Measurements from ENCODE around the gene SLC7A8. TPM values are rescaled to one million over a fixed set of nuclear protein-coding genes. Genes with fewer than 3 reads are reported as not detected.
A peak's percentile ranks its signal among the peaks of the same experiment; 100 is the strongest.

SLC7A8 gene
- polyA plus RNA-seq, 6 donors from 2014 or later: 0.31 to 0.50 (median 0.48) TPM; not detected in 3

DNA sequence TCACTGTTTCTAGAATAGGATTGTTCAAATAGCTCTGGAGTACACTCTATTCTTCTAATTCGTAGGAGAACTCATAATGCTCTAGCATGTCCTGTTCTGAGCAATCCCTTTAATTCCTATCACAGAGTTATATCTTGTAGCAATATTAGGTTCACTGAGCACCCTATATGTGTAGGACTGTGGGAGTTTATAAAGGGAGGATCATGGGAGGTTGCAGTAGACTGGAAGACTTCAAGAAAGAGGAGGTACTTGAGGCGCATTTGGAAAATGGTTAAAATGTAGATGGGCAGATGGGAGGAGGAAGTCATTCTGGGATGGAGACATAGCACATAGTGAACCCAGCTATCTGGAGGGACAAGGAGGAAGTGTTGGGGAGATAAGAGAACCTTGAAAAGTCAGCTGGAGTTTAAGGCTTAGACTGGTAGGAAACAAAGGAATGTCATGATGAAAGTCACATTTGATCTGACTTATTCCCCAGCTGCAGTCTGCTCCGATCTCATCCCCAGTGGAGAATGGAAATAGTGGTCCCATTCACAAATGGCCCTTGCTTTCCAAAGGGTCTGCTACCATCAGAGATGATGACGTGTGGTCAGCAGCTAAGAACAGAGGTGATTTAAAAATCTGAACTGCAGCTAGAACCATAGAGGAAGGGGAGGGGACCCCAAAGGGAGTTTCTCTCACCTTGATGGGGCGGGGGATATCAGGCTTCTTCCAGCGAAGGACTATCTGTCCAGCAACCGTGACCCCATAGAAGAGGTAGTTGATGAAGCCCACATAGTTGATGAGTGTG, 54.3 kb downstream of the SLC7A8 start:
- Mint-ChIP-seq H3K4me3 (no peak overlapping the region), H3K27ac (peak overlapping the region in 1 of 6 donors; percentile 18), H3K27me3 (peaks cover 0 to 8% (median 0%) of the 10 kb centered on the region in 3 donors), H3K36me3 (no peaks in the 10 kb centered on the region), H3K9me3 (no peaks in the 10 kb centered on the region), H3K4me1 (peaks cover 9 to 16% (median 9%) of the 10 kb centered on the region in 3 donors)
- DNase-seq (no peak), ATAC-seq (ENCODE audit: low read depth in 2 of 2) (no peak)

DNA sequence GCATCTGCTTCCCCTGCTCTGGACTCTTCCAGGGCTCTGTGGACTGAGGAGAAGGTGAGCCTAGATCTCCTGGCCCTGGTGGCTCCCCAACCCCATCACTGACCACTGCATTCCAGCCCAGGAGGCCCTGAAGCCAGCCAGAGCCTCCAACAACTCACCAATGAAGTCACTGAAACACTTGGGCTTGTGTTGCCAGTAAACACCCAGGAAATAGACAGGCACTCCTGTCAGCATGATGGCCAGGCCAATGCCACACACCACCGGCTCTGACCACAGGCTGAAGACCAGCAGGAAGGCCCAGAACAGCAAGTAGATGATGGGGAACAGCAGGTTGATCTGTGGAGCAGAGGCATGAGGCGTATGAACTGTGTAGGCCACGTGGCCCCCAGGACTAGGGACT, 55.6 kb downstream of the SLC7A8 start:
- DNase-seq (no peak), ATAC-seq (ENCODE audit: low read depth in 2 of 2) (no peak)
- H3K4me1 Mint-ChIP-seq: peaks cover 9 to 16% (median 9%) of the 10 kb centered on the region in 3 donors
- H3K36me3 Mint-ChIP-seq: no peaks in the 10 kb centered on the region
- H3K27me3 Mint-ChIP-seq: peaks cover 0 to 8% (median 0%) of the 10 kb centered on the region in 3 donors
- no peak overlapping the region for H3K4me3 Mint-ChIP-seq
- peak overlapping the region in 1 of 6 donors; percentile 91 for H3K27ac Mint-ChIP-seq
- H3K9me3 Mint-ChIP-seq: no peaks in the 10 kb centered on the region

DNA sequence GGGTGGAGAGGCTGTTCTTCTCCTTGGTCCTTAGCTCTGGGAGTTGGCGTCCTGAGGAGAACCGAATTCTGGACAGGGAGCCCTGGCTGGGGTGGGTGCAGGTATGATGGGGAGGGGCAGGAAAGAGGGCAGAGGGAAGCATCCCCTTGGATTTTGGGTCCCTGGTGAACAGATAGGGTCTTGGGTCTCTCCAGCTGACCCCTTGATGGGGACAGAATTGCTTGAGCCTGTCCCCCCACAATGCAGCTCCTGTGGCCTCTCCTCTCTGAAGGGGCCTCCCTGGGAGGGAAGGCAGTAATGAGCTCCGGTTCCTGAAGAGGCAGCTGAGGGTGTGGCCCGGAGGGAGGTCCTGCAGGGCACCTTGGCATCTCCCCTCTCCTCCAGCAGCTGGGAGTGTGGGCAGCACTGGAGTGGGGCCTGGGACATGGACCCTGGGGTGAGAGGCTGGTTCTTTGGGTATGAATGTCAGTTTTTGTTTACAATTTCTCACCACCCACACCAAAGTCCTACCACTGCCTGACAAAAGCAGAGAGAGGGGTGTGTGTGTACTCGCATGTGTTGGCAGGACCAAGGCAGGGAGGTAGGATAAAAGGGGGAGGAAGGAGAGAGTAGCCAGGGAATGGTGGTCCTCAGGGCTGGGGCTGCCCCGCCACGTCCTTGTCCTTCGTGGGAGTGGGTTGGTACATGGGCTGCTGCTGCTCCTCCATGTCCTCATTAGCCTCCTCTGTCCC, 56.7 kb downstream of the SLC7A8 start:
- no peaks in the 10 kb centered on the region for H3K9me3 Mint-ChIP-seq
- H3K4me3 Mint-ChIP-seq: no peak overlapping the region
- DNase-seq (no peak), ATAC-seq (ENCODE audit: low read depth in 2 of 2) (no peak)
- peak overlapping the region in 2 of 6 donors; percentile 53 to 64 for H3K27ac Mint-ChIP-seq
- H3K36me3 Mint-ChIP-seq: no peaks in the 10 kb centered on the region
- H3K4me1 Mint-ChIP-seq: peaks cover 9 to 23% (median 13%) of the 10 kb centered on the region in 3 donors
- H3K27me3 Mint-ChIP-seq: peaks cover 0 to 8% (median 0%) of the 10 kb centered on the region in 3 donors

DNA sequence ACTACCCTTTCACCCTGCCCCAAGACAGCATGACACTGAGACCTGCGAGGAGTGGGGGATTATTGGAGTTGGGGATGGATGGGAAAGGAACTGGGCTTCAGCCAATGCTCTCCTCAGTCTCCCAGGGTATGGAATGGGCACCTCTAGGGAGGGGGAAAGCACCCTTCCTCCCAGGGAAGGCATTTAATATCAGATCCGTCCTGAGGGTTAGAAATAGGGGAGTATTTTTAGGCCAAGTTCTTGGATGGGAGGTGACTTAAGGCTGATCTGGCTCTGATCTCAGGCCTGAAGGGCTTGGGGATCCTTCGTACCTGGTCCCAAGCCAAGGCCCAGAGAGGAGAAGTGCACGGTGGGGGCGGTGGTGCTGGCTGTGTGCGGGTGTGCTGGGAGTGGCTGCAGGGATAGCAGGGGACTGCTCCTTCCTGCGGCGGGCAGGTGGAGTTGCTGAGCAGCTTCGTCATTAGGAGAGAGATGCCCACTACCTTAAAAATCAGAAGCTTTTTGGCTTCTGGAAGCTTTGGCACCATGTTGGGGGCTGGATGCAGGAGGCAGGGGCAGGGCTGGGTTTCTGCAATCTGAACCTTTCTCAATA, 57.4 kb downstream of the SLC7A8 start:
- no peak overlapping the region for H3K4me3 Mint-ChIP-seq
- H3K27me3 Mint-ChIP-seq: peaks cover 0 to 8% (median 0%) of the 10 kb centered on the region in 3 donors
- H3K9me3 Mint-ChIP-seq: no peaks in the 10 kb centered on the region
- no peak for ATAC-seq (ENCODE audit: low read depth in 2 of 2)
- no peak for DNase-seq
- H3K4me1 Mint-ChIP-seq: peaks cover 16 to 27% (median 19%) of the 10 kb centered on the region in 3 donors
- no peaks in the 10 kb centered on the region for H3K36me3 Mint-ChIP-seq
- peak overlapping the region in 1 of 6 donors; percentile 83 for H3K27ac Mint-ChIP-seq

DNA sequence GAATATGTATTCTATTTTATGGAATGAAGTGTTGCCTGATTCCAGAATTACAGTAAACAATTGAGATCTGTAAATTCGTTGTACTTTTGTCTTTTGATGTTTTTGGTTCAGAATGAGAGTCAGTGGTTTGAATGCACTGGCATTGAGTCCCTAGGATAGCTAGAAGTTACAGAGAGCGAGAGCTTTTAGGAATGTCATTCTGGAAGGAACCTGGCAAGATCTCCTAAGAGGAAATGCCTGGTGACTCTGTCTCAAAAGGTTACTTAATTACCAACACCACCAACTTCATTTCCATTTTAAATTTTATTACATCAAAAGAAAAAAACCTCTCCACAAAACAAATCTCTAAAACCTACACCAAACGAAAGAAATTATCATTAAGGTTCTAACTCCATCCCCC, 58.4 kb downstream of the SLC7A8 start:
- Mint-ChIP-seq H3K27ac (peak overlapping the region in 2 of 6 donors; percentile 13 to 30), H3K27me3 (peaks cover 0 to 8% (median 0%) of the 10 kb centered on the region in 3 donors), H3K36me3 (no peaks in the 10 kb centered on the region), H3K9me3 (no peaks in the 10 kb centered on the region), H3K4me1 (peaks cover 26 to 34% (median 29%) of the 10 kb centered on the region in 3 donors), H3K4me3 (no peak overlapping the region)
- no peak for ATAC-seq (ENCODE audit: low read depth in 2 of 2)
- DNase-seq: no peak

DNA sequence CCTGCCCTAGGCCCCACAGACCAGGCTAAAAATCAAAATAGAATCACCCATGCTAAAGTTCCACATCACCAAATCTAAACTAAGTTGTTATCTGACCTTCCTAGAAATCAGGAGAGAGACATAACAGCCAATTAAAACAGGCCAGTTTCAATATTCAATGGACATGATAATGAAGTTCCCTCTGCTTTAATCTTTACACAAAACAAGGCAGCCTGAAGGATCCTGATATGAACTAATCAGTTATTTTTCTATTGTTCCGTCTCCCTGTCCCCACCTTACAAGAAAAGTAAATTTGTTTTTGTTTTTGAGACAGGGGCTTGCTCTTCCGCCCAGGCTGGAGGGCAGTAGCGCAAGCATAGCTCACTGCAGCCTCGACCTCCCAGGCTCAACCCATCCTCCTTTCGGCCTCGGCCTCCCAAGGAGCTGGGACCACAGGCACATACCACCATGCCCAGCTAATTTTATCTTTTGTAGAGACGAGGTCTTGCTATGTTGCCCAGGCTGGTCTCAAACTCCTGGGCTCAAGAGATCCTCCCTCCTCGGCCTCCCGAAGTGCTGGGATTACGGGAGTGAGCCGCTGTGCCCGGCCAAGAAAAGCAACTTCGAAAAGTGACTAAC, 59.0 kb downstream of the SLC7A8 start:
- Mint-ChIP-seq H3K27me3 (peaks cover 0 to 8% (median 0%) of the 10 kb centered on the region in 3 donors), H3K27ac (peak overlapping the region in 1 of 6 donors; percentile 91), H3K4me1 (peaks cover 31 to 40% (median 32%) of the 10 kb centered on the region in 3 donors), H3K4me3 (no peak overlapping the region), H3K36me3 (no peaks in the 10 kb centered on the region), H3K9me3 (no peaks in the 10 kb centered on the region)
- DNase-seq: no peak
- no peak for ATAC-seq (ENCODE audit: low read depth in 2 of 2)

DNA sequence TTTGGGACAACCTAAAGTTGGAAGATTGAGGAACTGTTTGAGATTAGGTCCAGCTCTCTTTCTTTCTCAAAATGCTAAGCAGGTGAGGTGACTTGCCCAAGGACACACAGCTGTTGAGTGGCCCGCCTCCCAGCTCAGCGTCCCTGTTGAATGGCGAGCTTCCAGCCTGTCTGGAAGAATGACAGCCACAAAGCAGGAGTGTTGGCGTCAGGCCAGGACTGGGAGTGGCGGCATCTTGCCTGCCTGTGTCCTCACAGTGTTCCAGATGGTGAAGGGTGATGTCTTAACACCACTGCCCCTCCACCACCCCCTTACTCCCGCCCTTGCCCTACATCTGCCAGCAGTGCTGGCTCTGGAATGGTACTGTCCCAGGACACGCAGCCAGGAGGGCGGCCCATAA, 60.0 kb downstream of the SLC7A8 start:
- H3K36me3 Mint-ChIP-seq: no peaks in the 10 kb centered on the region
- H3K4me1 Mint-ChIP-seq: peaks cover 35 to 42% (median 41%) of the 10 kb centered on the region in 3 donors
- peak overlapping the region in 4 of 6 donors; percentile 19 to 91 (median 36) for H3K27ac Mint-ChIP-seq
- no peaks in the 10 kb centered on the region for H3K27me3 Mint-ChIP-seq
- ATAC-seq (ENCODE audit: low read depth in 2 of 2) (no peak), DNase-seq (no peak)
- peak overlapping the region in 1 of 8 donors; percentile 69 for H3K4me3 Mint-ChIP-seq
- no peaks in the 10 kb centered on the region for H3K9me3 Mint-ChIP-seq

DNA sequence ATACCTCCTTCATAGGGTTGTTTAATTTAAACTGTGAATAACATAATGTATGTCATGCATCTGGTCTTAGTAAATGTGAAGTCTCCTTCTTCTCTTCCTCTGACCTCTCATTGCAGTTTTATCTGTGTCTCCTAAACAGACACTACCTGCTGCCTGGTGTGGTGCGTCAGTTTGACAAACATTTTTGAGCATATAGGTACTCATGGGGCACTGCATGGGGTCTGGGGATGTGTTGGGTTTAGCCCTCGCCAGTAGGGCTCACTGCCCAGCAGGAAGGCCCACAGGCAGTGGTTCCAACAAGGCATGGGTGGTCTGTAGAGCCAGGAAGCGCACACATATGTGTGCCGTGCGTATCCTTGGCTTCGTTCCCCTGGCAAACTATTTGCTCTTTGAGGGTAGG, 61.4 kb downstream of the SLC7A8 start:
- peak overlapping the region in 3 of 6 donors; percentile 26 to 96 (median 42) for H3K27ac Mint-ChIP-seq
- H3K4me1 Mint-ChIP-seq: peaks cover 30 to 37% (median 34%) of the 10 kb centered on the region in 3 donors
- DNase-seq (no peak), ATAC-seq (ENCODE audit: low read depth in 2 of 2) (no peak)
- H3K36me3 Mint-ChIP-seq: no peaks in the 10 kb centered on the region
- H3K9me3 Mint-ChIP-seq: no peaks in the 10 kb centered on the region
- H3K27me3 Mint-ChIP-seq: no peaks in the 10 kb centered on the region
- H3K4me3 Mint-ChIP-seq: peak overlapping the region in 3 of 8 donors; percentile 37 to 83 (median 57)

DNA sequence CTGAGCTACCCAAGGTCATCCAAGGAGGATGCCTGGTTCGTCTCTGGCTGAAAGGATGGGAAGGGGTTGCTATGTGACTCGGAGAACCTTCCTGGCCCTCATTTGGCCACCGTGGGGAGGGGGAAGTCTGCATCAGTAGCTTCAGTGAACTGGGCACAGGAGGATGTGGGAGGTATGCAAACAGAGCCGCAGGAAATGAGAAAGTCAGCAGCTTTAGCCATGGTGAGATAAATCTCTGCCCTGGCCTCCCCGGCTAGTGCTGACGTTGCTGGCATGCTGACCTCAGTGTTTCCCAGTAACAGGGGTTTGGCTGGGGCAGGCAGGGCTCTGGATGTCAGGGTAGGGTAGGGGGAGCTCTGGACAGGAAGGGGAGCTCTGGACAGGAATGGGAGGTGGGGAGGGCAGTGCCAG, 62.1 kb downstream of the SLC7A8 start:
- Mint-ChIP-seq H3K27ac (peak overlapping the region; percentile 79 to 96 (median 92)), H3K4me1 (peaks cover 30 to 37% (median 34%) of the 10 kb centered on the region in 3 donors), H3K27me3 (peaks cover 0 to 2% (median 0%) of the 10 kb centered on the region in 3 donors), H3K4me3 (peak overlapping the region in 7 of 8 donors; percentile 73 to 91 (median 85)), H3K36me3 (no peaks in the 10 kb centered on the region), H3K9me3 (no peaks in the 10 kb centered on the region)
- DNase-seq (peak; percentile 31), ATAC-seq (ENCODE audit: low read depth in 2 of 2) (peak; percentile 35 to 41)

DNA sequence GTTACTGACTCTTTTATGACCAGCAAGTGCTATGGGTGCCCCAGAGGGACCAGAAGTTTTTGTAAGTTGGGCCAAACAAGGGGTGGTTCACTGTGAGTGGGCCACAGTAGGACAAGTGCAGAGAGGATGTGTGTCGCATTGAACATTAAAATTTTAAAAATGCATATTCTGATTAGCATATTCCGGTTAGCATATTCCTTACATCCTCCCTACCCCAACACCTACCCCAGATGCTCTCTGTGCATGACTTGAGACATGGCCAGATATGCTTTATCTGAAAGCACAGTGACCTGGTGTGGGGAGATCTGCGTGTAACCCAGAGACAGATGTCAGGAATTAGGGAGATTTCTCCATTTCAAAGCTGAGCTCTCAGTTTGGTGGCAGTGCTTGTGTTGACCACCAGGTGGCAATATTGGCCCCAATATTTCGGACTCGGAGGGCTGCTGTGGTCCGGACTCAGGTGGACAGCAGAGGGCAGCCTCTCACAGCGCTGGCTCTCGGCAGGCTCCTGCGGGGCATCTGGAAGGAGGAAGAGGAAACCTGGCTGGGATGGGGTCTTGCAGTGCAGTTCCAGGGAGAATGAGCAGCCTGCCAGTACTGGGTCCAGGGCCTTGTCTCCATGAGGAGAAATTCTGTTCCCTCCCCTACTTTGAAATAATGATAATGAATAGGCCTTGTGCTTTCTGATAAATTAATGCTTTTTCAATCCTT, 62.8 kb downstream of the SLC7A8 start:
- DNase-seq (peak; percentile 71), ATAC-seq (ENCODE audit: low read depth in 2 of 2) (peak; percentile 65 to 69)
- Mint-ChIP-seq H3K4me1 (peaks cover 30 to 37% (median 34%) of the 10 kb centered on the region in 3 donors), H3K27me3 (peaks cover 2 to 7% (median 5%) of the 10 kb centered on the region in 3 donors), H3K36me3 (no peaks in the 10 kb centered on the region), H3K9me3 (no peaks in the 10 kb centered on the region), H3K4me3 (peak overlapping the region in 7 of 8 donors; percentile 73 to 91 (median 85)), H3K27ac (peak overlapping the region; percentile 41 to 97 (median 93))

DNA sequence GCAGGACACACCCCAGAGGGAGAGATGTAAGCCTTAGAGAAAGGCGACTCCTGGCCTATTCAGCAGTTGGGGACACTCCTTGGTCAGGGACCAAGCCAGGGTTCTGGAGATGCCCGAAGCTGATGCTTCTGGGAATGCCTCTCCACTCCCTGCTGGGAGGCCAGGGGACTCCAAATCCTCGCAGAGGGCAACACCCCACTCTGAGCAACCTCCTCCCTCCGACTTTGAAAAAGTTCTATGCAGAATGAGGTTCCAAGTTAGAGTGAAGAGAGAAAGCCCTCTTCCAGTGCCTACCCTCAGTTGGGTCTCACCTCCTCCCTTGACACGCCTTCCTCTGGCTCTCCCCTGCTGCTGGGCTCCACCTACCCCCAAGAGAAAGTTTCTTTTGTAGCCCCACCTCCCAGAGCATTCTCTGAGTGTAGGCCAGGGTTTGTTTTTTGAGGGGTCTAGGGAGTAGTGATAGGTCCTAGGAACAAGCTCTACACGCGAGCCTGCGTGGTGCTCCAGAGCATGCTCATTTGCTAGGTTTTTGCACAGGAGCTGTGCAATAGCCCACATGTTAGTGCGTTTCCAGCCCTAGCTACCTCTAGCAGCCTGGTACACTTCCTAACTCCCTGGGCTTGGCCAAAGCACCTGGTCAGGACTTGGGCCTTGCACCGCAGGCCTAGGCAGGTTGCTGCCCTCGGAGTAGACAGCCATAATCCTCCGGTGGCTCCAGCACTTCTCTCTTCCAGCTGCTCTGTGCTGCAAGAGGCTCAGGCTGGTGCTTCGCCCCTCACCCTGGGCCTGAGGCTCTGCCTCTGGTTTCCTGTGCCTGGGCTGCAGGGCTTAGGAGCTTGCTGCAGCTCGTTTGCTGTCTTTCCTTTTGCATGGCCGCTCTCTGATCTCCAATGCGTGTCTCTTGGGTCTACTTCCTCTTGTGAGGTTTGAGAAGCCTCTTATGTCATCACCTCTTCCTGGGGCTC, 63.8 kb downstream of the SLC7A8 start:
- Mint-ChIP-seq H3K27ac (peak overlapping the region; percentile 70 to 97 (median 93)), H3K4me3 (peak overlapping the region; percentile 22 to 91 (median 84)), H3K27me3 (peaks cover 7 to 13% (median 12%) of the 10 kb centered on the region in 3 donors), H3K36me3 (no peaks in the 10 kb centered on the region), H3K4me1 (peaks cover 30 to 37% (median 34%) of the 10 kb centered on the region in 3 donors), H3K9me3 (no peaks in the 10 kb centered on the region)
- DNase-seq (peak; percentile 61), ATAC-seq (ENCODE audit: low read depth in 2 of 2) (peak; percentile 78 to 79)

Data from naive B cell (primary cell).